SJCRH30 (cell line): ENCODE data around the gene TBC1D2. TPM values are rescaled to one million over a fixed set of nuclear protein-coding genes. Genes with fewer than 3 reads are reported as not detected.

ENCODE experiments used
- DNase-seq, 2 experiments: peaks; one replicate each; pipeline ENCODE4 v3.0.0-alpha.2; 2015 to 2020
- H3K27ac ChIP-seq: fragments of 250-450 bp; sonication (Bioruptor Pico); 2 replicates; pipeline ENCODE4 v1.5.1; 2020; ENCODE audit warnings: mild to moderate bottlenecking, moderate library complexity
- H3K27me3 ChIP-seq: fragments of 250-450 bp; sonication (Bioruptor Pico); 2 replicates; pipeline ENCODE4 v1.5.1; 2020; ENCODE audit warnings: mild to moderate bottlenecking, moderate library complexity
- H3K36me3 ChIP-seq: fragments of 250-450 bp; sonication (Bioruptor Pico); 2 replicates; pipeline ENCODE4 v1.5.1; 2020; ENCODE audit warnings: mild to moderate bottlenecking, moderate library complexity
- H3K4me1 ChIP-seq: fragments of 250-450 bp; sonication (Bioruptor Pico); 2 replicates; pipeline ENCODE4 v1.5.1; 2020; ENCODE audit warnings: mild to moderate bottlenecking, moderate library complexity
- H3K4me3 ChIP-seq: fragments of 250-450 bp; sonication (Bioruptor Pico); 2 replicates; pipeline ENCODE4 v1.5.1; 2020; ENCODE audit warnings: mild to moderate bottlenecking, moderate library complexity
- H3K9me3 ChIP-seq: fragments of 250-450 bp; sonication (Bioruptor Pico); replicated peaks from 2 replicates; pipeline ENCODE4 v1.5.1; 2020; ENCODE audit warnings: mild to moderate bottlenecking, moderate library complexity
- total RNA-seq: library from RNA; depleted of rRNA; stranded (reverse); fragments of >200 nt; shearing (Covaris generic); gene quantifications from 2 replicates; pipeline ENCODE4 v1.2.3, GENCODE V29; 2014; rRNA removed

TBC1D2 gene
- total RNA-seq, 1 experiment from 2014 or later, result 1.4 TPM

GRCh38 chr9:98150721-98151120, 104.7 kb downstream of the TBC1D2 start:
- no peaks in the 10 kb centered on the region for H3K4me1 ChIP-seq
- no peak overlapping the region for H3K4me3 ChIP-seq
- DNase-seq, result no peak
- H3K27ac ChIP-seq, result no peak overlapping the region
- no peaks in the 10 kb centered on the region for H3K9me3 ChIP-seq
- H3K36me3 ChIP-seq, result no peaks in the 10 kb centered on the region
- no peaks in the 10 kb centered on the region for H3K27me3 ChIP-seq

GRCh38 chr9:98150164-98150563, 105.3 kb downstream of the TBC1D2 start:
- Histone ChIP-seq H3K36me3 (no peaks in the 10 kb centered on the region), H3K4me3 (no peak overlapping the region), H3K27me3 (no peaks in the 10 kb centered on the region), H3K9me3 (no peaks in the 10 kb centered on the region), H3K27ac (no peak overlapping the region), H3K4me1 (no peaks in the 10 kb centered on the region)
- no peak for DNase-seq

- H3K4me3 ChIP-seq, result no peak overlapping the region
- no peaks in the 10 kb centered on the region for H3K4me1 ChIP-seq
- H3K36me3 ChIP-seq, result no peaks in the 10 kb centered on the region
- no peak overlapping the region for H3K27ac ChIP-seq
- DNase-seq, result no peak
- no peaks in the 10 kb centered on the region for H3K27me3 ChIP-seq
- no peaks in the 10 kb centered on the region for H3K9me3 ChIP-seq
These were observed 106.0 kb downstream of the TBC1D2 start for GRCh38 chr9:98149422-98149821.

Other genes starting within 250 kb of the TBC1D2 start
- 56.0 and 60.4 TPM in 2 replicates for gene NANS, start 198.9 kb downstream of the TBC1D2 start, total RNA-seq
- gene TRIM14, start 136.4 kb downstream of the TBC1D2 start, total RNA-seq, result 0.22 and 0.30 TPM in 2 replicates
- gene CORO2A, start 63.0 kb downstream of the TBC1D2 start, total RNA-seq, result 0.55 and 0.61 TPM in 2 replicates